Heart right ventricle (tissue), 16 donors: ENCODE measurements around the gene MRPS7. TPM values are rescaled to one million over a fixed set of nuclear protein-coding genes. Genes with fewer than 3 reads are reported as not detected.
A peak's percentile ranks its signal among the peaks of the same experiment; 100 is the strongest.

ENCODE experiments used
- ATAC-seq, 8 donors: fragments of 200-7000 bp; cut with Tn5 transposase; one replicate each; pipeline ENCODE4 v1.9.1; 2020; ENCODE audit warnings: mild to moderate bottlenecking in 8 of 8, moderate library complexity in 8 of 8, moderate number of reproducible peaks in 1 of 8
- DNase-seq, 2 donors: peaks; one replicate each; pipeline ENCODE4 v3.0.0-alpha.2; 2020
- H3K27ac ChIP-seq, 10 donors: fragments of 200-600 bp; sonication (generic) in 2 of 10; one replicate each; pipeline versions ENCODE4 v1.5.0 to v1.8.0; 2020 to 2022; ENCODE audit warnings: mild to moderate bottlenecking in 3 of 10
- H3K27me3 ChIP-seq, 7 donors: fragments of 200-600 bp; one replicate each; pipeline ENCODE4 v1.8.0; 2021 to 2022; ENCODE audit warnings: mild to moderate bottlenecking in 2 of 7
- H3K36me3 ChIP-seq, 9 donors: fragments of 200-600 bp; sonication (generic) in 1 of 9; one replicate each; pipeline versions ENCODE4 v1.5.0 to v1.8.0; 2020 to 2022; ENCODE audit warnings: mild to moderate bottlenecking in 2 of 9
- H3K4me1 ChIP-seq, 9 donors: fragments of 200-600 bp; sonication (generic) in 1 of 9; one replicate each; pipeline versions ENCODE4 v1.5.0 to v1.8.0; 2020 to 2022; ENCODE audit warnings: mild to moderate bottlenecking in 4 of 9
- H3K4me3 ChIP-seq, 10 donors: fragments of 200-600 bp; sonication (generic) in 2 of 10; one replicate each; pipeline versions ENCODE4 v1.5.0 to v1.8.0; 2020 to 2022; ENCODE audit warnings: mild to moderate bottlenecking in 7 of 10, moderate library complexity in 2 of 10
- H3K9me3 ChIP-seq, 11 donors: fragments of 200-600 bp in 10 of 11; sonication (generic) in 2 of 11; one replicate each; pipeline versions ENCODE4 v1.5.0 to v1.8.0; 2013 to 2022; ENCODE audit warnings: mild to moderate bottlenecking in 2 of 11, control low read depth in 1 of 11, moderate library complexity in 1 of 11
- CTCF ChIP-seq, 9 donors: fragments of 200-600 bp; sonication (generic) in 2 of 9; IDR thresholded peaks; one replicate each; pipeline versions ENCODE4 v1.5.0 to v1.8.0; 2021 to 2022; ENCODE audit warnings: antibody characterized with exemption in 9 of 9, mild to moderate bottlenecking in 5 of 9, moderate library complexity in 1 of 9
- WGBS, 2 donors: extraction: QIAGEN DNeasy Blood & Tissue Kit; methylation state at CpG; one replicate each; pipeline ENCODE4 v1.1.7; 2013; ENCODE audit warnings: inconsistent platforms in 1 of 2; 5-methylcytosine and 5-hydroxymethylcytosine counted together
- intact Hi-C, 10 donors: fragments of 100-400 bp; cut with DNase I; formaldehyde crosslinking; loops; one replicate each; pipeline versions ENCODE4 v1.11.1 to v1.14.2; 2022
- polyA plus RNA-seq, 2 donors: library from polyadenylated mRNA; stranded (reverse); fragments of 200-250 nt; gene quantifications; one replicate each; pipeline ENCODE4 v1.2.3, GENCODE V29; 2013
- total RNA-seq, 10 donors: library from RNA; stranded (reverse); fragmentation: NEBNext Ultra II Directional in 3 of 10; extraction: Animal tissue kit (Norgen Biotek cat#: 25700) in 3 of 10; gene quantifications; one replicate each; pipeline versions ENCODE4 v1.2.1 to v1.2.4, GENCODE V29; 2021 to 2023
- donor health status: Arrhythmogenic right ventricular cardiomyopathy.
- donor health status: ischemic (EF 13 %, LVEDD 7.1; RV severe dilation, severe dysfunction).
- donor health status: healthy with polysubstance abuse.
- donor health status: DM: no; HTN: yes; CAD: no.
- donor health status: DM: no; HTN: no; CAD: no.
- donor health status: ischemic (EF 25% LVEDD 6.9; RV normal size, moderate dysfunction).
- donor health status: ischemic (EF 25% LVEDD 5.7; RV mildly dilated, moderate dysfunction).
- donor health status: healthy.
- donor health status: DM: yes; HTN: yes; CAD: no.
- donor health status: Ischemic cardiomyopathy.
- donor health status: ischemic (EF 35%, LVEDD 5.7; RV mildly dilated, moderate dysfunction).
- donor health status: nonischemic (EF 11% LVEDD 7.7; RV severe dilation, severe dysfunction).
- donor health status: DM: yes; HTN: yes; CAD: no.
- donor health status: PGD.
- donor health status: ischemic (EF 29% LVEDD 5.4; RV normal size, mild dysfunction).
- donor health status: nonischemic (EF 23%, LVEDD 6.1; RV moderate dilation, normal function).

MRPS7 gene
- total and polyA plus RNA-seq, 12 donors = 98.9 to 179 (median 144) TPM

GRCh38 chr17:75231741-75232464 lies 29.8 kb upstream of the MRPS7 start:
- no peak for TF ChIP-seq CTCF (IDR thresholded peaks at IDR 0.05)
- H3K27ac ChIP-seq = no peak overlapping the region
- no peak for DNase-seq
- intact Hi-C loops = no loop called here
- peaks cover 0 to 15% (median under 1%) of the 10 kb centered on the region in 9 donors for H3K4me1 ChIP-seq
- H3K4me3 ChIP-seq = no peak overlapping the region
- WGBS, 2 donors = 90 to 95% methylated on average over 18 of the region's 18 CpGs
- ATAC-seq = no peak
- H3K27me3 ChIP-seq = no peaks in the 10 kb centered on the region
- H3K9me3 ChIP-seq = no peaks in the 10 kb centered on the region
- H3K36me3 ChIP-seq = peaks cover 0 to 100% (median 40%) of the 10 kb centered on the region in 9 donors

- H3K27me3 ChIP-seq = no peaks in the 10 kb centered on the region
- WGBS, 2 donors = 95% methylated on average over 13 of the region's 13 CpGs
- H3K4me1 ChIP-seq = peaks cover 0 to 13% (median 9%) of the 10 kb centered on the region in 9 donors
- TF ChIP-seq CTCF (IDR thresholded peaks at IDR 0.05) = no peak
- no peaks in the 10 kb centered on the region for H3K9me3 ChIP-seq
- no peak overlapping the region for H3K27ac ChIP-seq
- ATAC-seq (no peak), DNase-seq (no peak)
- no peak overlapping the region for H3K4me3 ChIP-seq
- intact Hi-C loops = no loop called here
- peaks cover 0 to 100% (median 45%) of the 10 kb centered on the region in 9 donors for H3K36me3 ChIP-seq
These were observed 28.9 kb upstream of the MRPS7 start for GRCh38 chr17:75232786-75233185.

GRCh38 chr17:75237100-75238014 lies 24.3 kb upstream of the MRPS7 start:
- H3K27me3 ChIP-seq = no peaks in the 10 kb centered on the region
- DNase-seq (no peak), ATAC-seq (peak in 6 of 8 donors; percentile 13 to 75 (median 58))
- H3K9me3 ChIP-seq = no peaks in the 10 kb centered on the region
- peaks cover 0 to 29% (median 19%) of the 10 kb centered on the region in 9 donors for H3K4me1 ChIP-seq
- no peak for TF ChIP-seq CTCF (IDR thresholded peaks at IDR 0.05)
- intact Hi-C loops = no loop called here
- no peak overlapping the region for H3K4me3 ChIP-seq
- WGBS, 2 donors = 56 to 63% methylated on average over 12 of the region's 12 CpGs
- H3K27ac ChIP-seq = peak overlapping the region in 6 of 10 donors; percentile 9 to 55 (median 22)
- H3K36me3 ChIP-seq = peaks cover 0 to 100% (median 44%) of the 10 kb centered on the region in 9 donors

- ATAC-seq (peak in 1 of 8 donors; percentile 4), DNase-seq (no peak)
- peaks cover 0 to 100% (median 44%) of the 10 kb centered on the region in 9 donors for H3K36me3 ChIP-seq
- WGBS, 2 donors = 78 to 81% methylated on average over 11 of the region's 11 CpGs
- peaks cover 0 to 29% (median 24%) of the 10 kb centered on the region in 9 donors for H3K4me1 ChIP-seq
- intact Hi-C loops = no loop called here
- no peak for TF ChIP-seq CTCF (IDR thresholded peaks at IDR 0.05)
- H3K27ac ChIP-seq = peak overlapping the region in 4 of 10 donors; percentile 7 to 55 (median 26)
- H3K27me3 ChIP-seq = no peaks in the 10 kb centered on the region
- no peaks in the 10 kb centered on the region for H3K9me3 ChIP-seq
- H3K4me3 ChIP-seq = no peak overlapping the region
These were observed 23.6 kb upstream of the MRPS7 start for GRCh38 chr17:75238020-75238580.
